HL-60 (cell line): ENCODE data around the gene NKX3-2.
"Not testable (repeated sequence)": the region's sequence is repeated elsewhere in the genome, so short reads cannot be mapped to it uniquely, and the experiment has no call there.

Experiments used
- DNase-seq, 2 experiments: peaks; one replicate each; pipeline ENCODE4 v3.0.0-alpha.2; 2010 to 2020; ENCODE audit warnings: low read depth in 1 of 2, low spot score in 1 of 2
- H3K27ac ChIP-seq: fragments of 250-450 bp; sonication (Bioruptor Pico); replicated peaks from 2 replicates; pipeline ENCODE4 v1.5.1; 2020; ENCODE audit warnings: mild to moderate bottlenecking, moderate library complexity
- H3K27me3 ChIP-seq: fragments of 250-450 bp; sonication (Bioruptor Pico); 2 replicates; pipeline ENCODE4 v1.5.1; 2021; ENCODE audit warnings: mild to moderate bottlenecking, moderate library complexity; ENCODE audit not compliant: insufficient read depth, poor library complexity, severe bottlenecking
- H3K4me3 ChIP-seq: replicated peaks from 2 replicates; pipeline ENCODE4 v1.5.1; 2011; ENCODE audit warnings: mild to moderate bottlenecking, control low read depth, low read length; ENCODE audit not compliant: insufficient read depth
- GABPA ChIP-seq: IDR thresholded peaks from 2 replicates; pipeline ENCODE4 v1.6.1; 2012; ENCODE audit warnings: low read depth
- POLR2AphosphoS5 ChIP-seq: IDR thresholded peaks from 2 replicates; pipeline ENCODE4 v1.6.1; 2012; ENCODE audit warnings: low read depth
- SPI1 ChIP-seq: IDR thresholded peaks from 2 replicates; pipeline ENCODE4 v1.6.1; 2012; ENCODE audit warnings: low read depth, mild to moderate bottlenecking, borderline replicate concordance
- TF ChIP-seq, protein P1 (sequence below): IDR thresholded peaks from one replicate; pipeline ENCODE4 v1.5.1; 2011; ENCODE audit warnings: low read length, control low read depth, inconsistent platforms; ENCODE audit not compliant: insufficient read depth
- TF ChIP-seq, protein P2 (sequence below): IDR thresholded peaks from 2 replicates; pipeline ENCODE4 v1.6.1; 2012; ENCODE audit warnings: low read depth; ENCODE audit not compliant: insufficient replicate concordance

Gene NKX3-2

GRCh38 chr4:13561673-13562072, 17.4 kb upstream of the NKX3-2 start:
- no peak for DNase-seq
- no peak for TF ChIP-seq POLR2AphosphoS5
- TF ChIP-seq, protein P1, sequence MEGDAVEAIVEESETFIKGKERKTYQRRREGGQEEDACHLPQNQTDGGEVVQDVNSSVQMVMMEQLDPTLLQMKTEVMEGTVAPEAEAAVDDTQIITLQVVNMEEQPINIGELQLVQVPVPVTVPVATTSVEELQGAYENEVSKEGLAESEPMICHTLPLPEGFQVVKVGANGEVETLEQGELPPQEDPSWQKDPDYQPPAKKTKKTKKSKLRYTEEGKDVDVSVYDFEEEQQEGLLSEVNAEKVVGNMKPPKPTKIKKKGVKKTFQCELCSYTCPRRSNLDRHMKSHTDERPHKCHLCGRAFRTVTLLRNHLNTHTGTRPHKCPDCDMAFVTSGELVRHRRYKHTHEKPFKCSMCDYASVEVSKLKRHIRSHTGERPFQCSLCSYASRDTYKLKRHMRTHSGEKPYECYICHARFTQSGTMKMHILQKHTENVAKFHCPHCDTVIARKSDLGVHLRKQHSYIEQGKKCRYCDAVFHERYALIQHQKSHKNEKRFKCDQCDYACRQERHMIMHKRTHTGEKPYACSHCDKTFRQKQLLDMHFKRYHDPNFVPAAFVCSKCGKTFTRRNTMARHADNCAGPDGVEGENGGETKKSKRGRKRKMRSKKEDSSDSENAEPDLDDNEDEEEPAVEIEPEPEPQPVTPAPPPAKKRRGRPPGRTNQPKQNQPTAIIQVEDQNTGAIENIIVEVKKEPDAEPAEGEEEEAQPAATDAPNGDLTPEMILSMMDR = no peak
- no peak for TF ChIP-seq SPI1
- Histone ChIP-seq H3K27me3 (no peaks in the 10 kb centered on the region), H3K27ac (no peak overlapping the region), H3K4me3 (no peak overlapping the region)

DNA sequence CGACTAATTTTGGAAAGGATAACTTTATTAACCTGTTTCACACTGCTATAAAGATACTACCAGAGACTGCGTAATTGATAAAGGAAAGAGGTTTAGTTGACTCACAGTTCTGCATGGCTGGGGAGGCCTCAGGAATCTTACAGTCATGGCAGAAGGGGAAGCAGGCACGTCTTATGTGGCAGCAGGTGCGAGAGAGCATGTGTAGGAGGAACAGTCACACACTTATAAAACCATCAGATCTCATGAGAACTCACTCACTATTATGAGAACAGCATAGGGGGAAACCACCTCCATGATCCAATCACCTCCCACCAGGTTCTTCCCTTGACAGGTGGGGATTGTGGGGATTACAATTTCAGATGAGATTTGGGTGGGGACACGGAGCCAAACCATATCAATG, 15.8 kb upstream of the NKX3-2 start:
- not testable (repeated sequence) for H3K27ac ChIP-seq, H3K27me3 ChIP-seq

DNA sequence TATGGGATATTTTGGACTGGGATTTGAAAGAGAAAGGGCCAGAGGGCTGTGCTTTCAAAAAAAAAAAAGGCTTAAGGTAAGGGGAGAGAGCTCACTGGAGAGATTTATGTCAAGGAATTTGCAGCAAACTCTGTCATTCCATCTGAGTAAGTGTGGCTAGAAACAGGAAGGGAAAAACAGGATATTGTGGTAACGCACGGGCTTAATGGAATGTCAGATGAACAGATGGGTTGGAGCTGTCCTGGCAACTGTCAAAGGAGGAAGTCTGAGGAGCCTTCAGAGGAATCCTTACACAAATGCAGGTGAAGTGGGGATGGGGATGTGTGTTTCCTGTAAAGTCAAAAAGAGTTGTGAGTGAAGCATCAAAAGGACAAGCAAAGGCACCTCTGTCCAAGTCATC, 15.1 kb upstream of the NKX3-2 start:
- DNase-seq = no peak
- no peak overlapping the region for H3K4me3 ChIP-seq
- no peaks in the 10 kb centered on the region for H3K27me3 ChIP-seq
- peak; percentile 40; the same call in 1 of the 2 replicates for TF ChIP-seq SPI1
- no peak for TF ChIP-seq GABPA
- TF ChIP-seq, protein P1 = no peak
- TF ChIP-seq, protein P2, sequence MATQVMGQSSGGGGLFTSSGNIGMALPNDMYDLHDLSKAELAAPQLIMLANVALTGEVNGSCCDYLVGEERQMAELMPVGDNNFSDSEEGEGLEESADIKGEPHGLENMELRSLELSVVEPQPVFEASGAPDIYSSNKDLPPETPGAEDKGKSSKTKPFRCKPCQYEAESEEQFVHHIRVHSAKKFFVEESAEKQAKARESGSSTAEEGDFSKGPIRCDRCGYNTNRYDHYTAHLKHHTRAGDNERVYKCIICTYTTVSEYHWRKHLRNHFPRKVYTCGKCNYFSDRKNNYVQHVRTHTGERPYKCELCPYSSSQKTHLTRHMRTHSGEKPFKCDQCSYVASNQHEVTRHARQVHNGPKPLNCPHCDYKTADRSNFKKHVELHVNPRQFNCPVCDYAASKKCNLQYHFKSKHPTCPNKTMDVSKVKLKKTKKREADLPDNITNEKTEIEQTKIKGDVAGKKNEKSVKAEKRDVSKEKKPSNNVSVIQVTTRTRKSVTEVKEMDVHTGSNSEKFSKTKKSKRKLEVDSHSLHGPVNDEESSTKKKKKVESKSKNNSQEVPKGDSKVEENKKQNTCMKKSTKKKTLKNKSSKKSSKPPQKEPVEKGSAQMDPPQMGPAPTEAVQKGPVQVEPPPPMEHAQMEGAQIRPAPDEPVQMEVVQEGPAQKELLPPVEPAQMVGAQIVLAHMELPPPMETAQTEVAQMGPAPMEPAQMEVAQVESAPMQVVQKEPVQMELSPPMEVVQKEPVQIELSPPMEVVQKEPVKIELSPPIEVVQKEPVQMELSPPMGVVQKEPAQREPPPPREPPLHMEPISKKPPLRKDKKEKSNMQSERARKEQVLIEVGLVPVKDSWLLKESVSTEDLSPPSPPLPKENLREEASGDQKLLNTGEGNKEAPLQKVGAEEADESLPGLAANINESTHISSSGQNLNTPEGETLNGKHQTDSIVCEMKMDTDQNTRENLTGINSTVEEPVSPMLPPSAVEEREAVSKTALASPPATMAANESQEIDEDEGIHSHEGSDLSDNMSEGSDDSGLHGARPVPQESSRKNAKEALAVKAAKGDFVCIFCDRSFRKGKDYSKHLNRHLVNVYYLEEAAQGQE = no peak
- H3K27ac ChIP-seq = no peak overlapping the region

More for the DNA sequence above, 15.8 kb upstream of the NKX3-2 start:
- DNase-seq, H3K4me3 ChIP-seq: not testable (repeated sequence)

- no peak for DNase-seq
- H3K27ac ChIP-seq = no peak overlapping the region
- no peak overlapping the region for H3K4me3 ChIP-seq
- no peaks in the 10 kb centered on the region for H3K27me3 ChIP-seq
- no peak for TF ChIP-seq POLR2AphosphoS5
- TF ChIP-seq, protein P1 = no peak
- no peak for TF ChIP-seq GABPA
- TF ChIP-seq, protein P2 = no peak
- no peak for TF ChIP-seq SPI1
These were observed 14.6 kb upstream of the NKX3-2 start for GRCh38 chr4:13558881-13559280.
